ENCODE results near the gene TBL1XR1. TPM values are rescaled to one million over a fixed set of nuclear protein-coding genes. Genes with fewer than 3 reads are reported as not detected.

TBL1XR1 gene
- total RNA-seq, 1 experiment from 2014 or later, result 180 TPM

DNA sequence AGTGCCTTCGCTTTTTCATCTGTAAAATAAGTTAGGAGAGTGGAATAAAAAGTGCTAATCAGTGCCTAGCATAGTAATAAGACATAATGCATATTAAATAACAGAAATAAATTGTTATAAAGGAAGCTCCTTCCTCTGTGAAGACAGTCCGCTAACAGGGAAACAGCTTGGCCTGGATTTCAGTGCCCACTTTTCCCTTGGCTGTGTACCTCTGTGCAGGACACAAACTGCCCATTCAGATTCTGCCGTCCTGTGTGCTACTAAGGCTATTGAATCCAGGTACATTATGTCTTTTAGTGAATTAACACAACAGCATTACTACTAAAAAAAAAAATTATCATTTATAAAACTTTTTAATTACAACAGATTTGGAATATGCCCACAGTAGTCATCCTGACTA, 90.7 kb downstream of the TBL1XR1 start:
- peaks cover 100% of the 10 kb centered on the region for H3K79me2 ChIP-seq (ENCODE audit: insufficient read depth, low read length)
- ATAC-seq, result no peak

More for the DNA sequence above, 90.7 kb downstream of the TBL1XR1 start:
- POLR2A ChIA-PET, result no interaction called here
- Histone ChIP-seq H3K27ac (ENCODE audit: low read depth, low read length) (no peak overlapping the region), H3K36me3 (ENCODE audit: control insufficient read depth in 1 of 2, insufficient read depth in 2 of 2, low read length in 2 of 2) (no peaks in the 10 kb centered on the region), H3K4me1 (ENCODE audit: control insufficient read depth in 1 of 2, insufficient read depth in 2 of 2, low read length in 2 of 2) (peaks cover 0 to 3% of the 10 kb centered on the region in 2 experiments; a peak in 1 of 4 replicates), H3K4me2 (ENCODE audit: low read length) (no peak overlapping the region), H2AFZ (ENCODE audit: low read depth, low read length, poor library complexity, severe bottlenecking) (no peak overlapping the region), H3K9ac (ENCODE audit: low read length) (no peak overlapping the region), H3K4me3 (replicated peaks in 1 of 2; ENCODE audit: low read depth in 1 of 2, low read length in 2 of 2) (no peak overlapping the region), H3K9me3 (ENCODE audit: control insufficient read depth in 1 of 2, insufficient read depth in 1 of 2, low read depth in 1 of 2, low read length in 2 of 2) (no peaks in the 10 kb centered on the region), H4K20me1 (ENCODE audit: insufficient read depth) (peaks cover 31% of the 10 kb centered on the region; the same call in 1 of the 2 replicates), H3K9me2 (ENCODE audit: insufficient read depth) (no peaks in the 10 kb centered on the region; the same call in 1 of the 2 replicates), H3K27me3 (ENCODE audit: insufficient read depth, low read length) (no peaks in the 10 kb centered on the region)
- no peak for DNase-seq (ENCODE audit: low read depth, low spot score)
- CTCF ChIA-PET, result no interaction called here
- intact Hi-C loops (cut with micrococcal nuclease), result no loop called here
- RAD21 ChIA-PET (ENCODE audit: low non-redundant PET in 1 of 2, low total read pairs in 2 of 2, uncharacterized antibody in 2 of 2, unreplicated experiment in 2 of 2), result no interaction called here
- TF ChIP-seq, protein P1, sequence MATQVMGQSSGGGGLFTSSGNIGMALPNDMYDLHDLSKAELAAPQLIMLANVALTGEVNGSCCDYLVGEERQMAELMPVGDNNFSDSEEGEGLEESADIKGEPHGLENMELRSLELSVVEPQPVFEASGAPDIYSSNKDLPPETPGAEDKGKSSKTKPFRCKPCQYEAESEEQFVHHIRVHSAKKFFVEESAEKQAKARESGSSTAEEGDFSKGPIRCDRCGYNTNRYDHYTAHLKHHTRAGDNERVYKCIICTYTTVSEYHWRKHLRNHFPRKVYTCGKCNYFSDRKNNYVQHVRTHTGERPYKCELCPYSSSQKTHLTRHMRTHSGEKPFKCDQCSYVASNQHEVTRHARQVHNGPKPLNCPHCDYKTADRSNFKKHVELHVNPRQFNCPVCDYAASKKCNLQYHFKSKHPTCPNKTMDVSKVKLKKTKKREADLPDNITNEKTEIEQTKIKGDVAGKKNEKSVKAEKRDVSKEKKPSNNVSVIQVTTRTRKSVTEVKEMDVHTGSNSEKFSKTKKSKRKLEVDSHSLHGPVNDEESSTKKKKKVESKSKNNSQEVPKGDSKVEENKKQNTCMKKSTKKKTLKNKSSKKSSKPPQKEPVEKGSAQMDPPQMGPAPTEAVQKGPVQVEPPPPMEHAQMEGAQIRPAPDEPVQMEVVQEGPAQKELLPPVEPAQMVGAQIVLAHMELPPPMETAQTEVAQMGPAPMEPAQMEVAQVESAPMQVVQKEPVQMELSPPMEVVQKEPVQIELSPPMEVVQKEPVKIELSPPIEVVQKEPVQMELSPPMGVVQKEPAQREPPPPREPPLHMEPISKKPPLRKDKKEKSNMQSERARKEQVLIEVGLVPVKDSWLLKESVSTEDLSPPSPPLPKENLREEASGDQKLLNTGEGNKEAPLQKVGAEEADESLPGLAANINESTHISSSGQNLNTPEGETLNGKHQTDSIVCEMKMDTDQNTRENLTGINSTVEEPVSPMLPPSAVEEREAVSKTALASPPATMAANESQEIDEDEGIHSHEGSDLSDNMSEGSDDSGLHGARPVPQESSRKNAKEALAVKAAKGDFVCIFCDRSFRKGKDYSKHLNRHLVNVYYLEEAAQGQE (IDR thresholded peaks at IDR 0.05; ENCODE audit: low read depth), result no peak
- no peak for TF ChIP-seq ELF1 (IDR thresholded peaks at IDR 0.05; ENCODE audit: borderline replicate concordance, low read depth)
- TF ChIP-seq, protein P2, sequence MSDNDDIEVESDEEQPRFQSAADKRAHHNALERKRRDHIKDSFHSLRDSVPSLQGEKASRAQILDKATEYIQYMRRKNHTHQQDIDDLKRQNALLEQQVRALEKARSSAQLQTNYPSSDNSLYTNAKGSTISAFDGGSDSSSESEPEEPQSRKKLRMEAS (IDR thresholded peaks at IDR 0.05), result no peak
- TF ChIP-seq POLR2A (IDR thresholded peaks at IDR 0.05; ENCODE audit: borderline replicate concordance, extremely low read depth, insufficient read depth, insufficient read length), result no peak
- BruUV-seq (replicated peaks), result no TSS peak

Measured in HCT116 (cell line).